Small intestine (tissue), 7 donors: Measurements from ENCODE around the gene KRTAP10-8. TPM values are rescaled to one million over a fixed set of nuclear protein-coding genes. Genes with fewer than 3 reads are reported as not detected.

Source experiments
- DNase-seq, 2 donors: peaks; one replicate each; pipeline versions ENCODE4 v3.0.0 to v3.0.0-alpha.2; 2013
- FAIRE-seq: peaks from 2 replicates; lab custom pipeline; 2012; peaks lifted over from hg19 to GRCh38; lab: Jason Lieb, UNC
- H3K27ac ChIP-seq, 3 donors: one replicate each; pipeline ENCODE4 v1.5.1; 2013; ENCODE audit warnings: low read length in 2 of 3, mild to moderate bottlenecking in 2 of 3, control low read depth in 1 of 3, inconsistent platforms in 1 of 3, low read depth in 1 of 3, moderate library complexity in 1 of 3
- H3K27me3 ChIP-seq, 3 donors: one replicate each; pipeline ENCODE4 v1.6.1; 2013; ENCODE audit warnings: low read length in 3 of 3, inconsistent platforms in 1 of 3; ENCODE audit not compliant: control insufficient read depth in 3 of 3, insufficient read depth in 3 of 3
- H3K36me3 ChIP-seq, 3 donors: one replicate each; pipeline ENCODE4 v1.6.1; 2013; ENCODE audit warnings: low read length in 3 of 3, inconsistent platforms in 1 of 3, low read depth in 1 of 3, mild to moderate bottlenecking in 1 of 3, moderate library complexity in 1 of 3; ENCODE audit not compliant: control insufficient read depth in 3 of 3, insufficient read depth in 2 of 3
- H3K4me1 ChIP-seq, 3 donors: one replicate each; pipeline ENCODE4 v1.6.1; 2013; ENCODE audit warnings: low read length in 2 of 3, inconsistent platforms in 1 of 3, low read depth in 1 of 3, mild to moderate bottlenecking in 1 of 3, moderate library complexity in 1 of 3; ENCODE audit not compliant: control insufficient read depth in 3 of 3, insufficient read depth in 2 of 3
- H3K4me3 ChIP-seq, 3 donors: one replicate each; pipeline ENCODE4 v1.5.1; 2013; ENCODE audit warnings: low read length in 3 of 3, control low read depth in 1 of 3, inconsistent platforms in 1 of 3, low read depth in 1 of 3, mild to moderate bottlenecking in 1 of 3, moderate library complexity in 1 of 3
- H3K9me3 ChIP-seq, 2 donors: one replicate each; pipeline ENCODE4 v1.6.1; 2013; ENCODE audit warnings: low read depth in 1 of 2, low read length in 1 of 2; ENCODE audit not compliant: control insufficient read depth in 2 of 2, insufficient read depth in 1 of 2
- WGBS, 3 donors: extraction: QIAGEN DNeasy Blood & Tissue Kit; methylation state at CpG; one replicate each; pipeline ENCODE4 v1.1.7; 2013; 5-methylcytosine and 5-hydroxymethylcytosine counted together
- polyA plus RNA-seq, 4 donors: library from polyadenylated mRNA; stranded (reverse) in 3 of 4; unstranded in 1 of 4; fragments of 200-250 nt in 3 of 4; fragments of 120-200 nt in 1 of 4; gene quantifications; one replicate each; pipeline versions ENCODE4 v1.2.1 to v1.2.3, GENCODE V29; 2013
- donor health status: healthy with polysubstance abuse.
- donor health status: control.
- donor health status: control.
- donor health status: Bipolar disorder and iron deficiency.
- donor health status: healthy.

The KRTAP10-8 gene
- polyA plus RNA-seq, 4 donors: not detected

DNA sequence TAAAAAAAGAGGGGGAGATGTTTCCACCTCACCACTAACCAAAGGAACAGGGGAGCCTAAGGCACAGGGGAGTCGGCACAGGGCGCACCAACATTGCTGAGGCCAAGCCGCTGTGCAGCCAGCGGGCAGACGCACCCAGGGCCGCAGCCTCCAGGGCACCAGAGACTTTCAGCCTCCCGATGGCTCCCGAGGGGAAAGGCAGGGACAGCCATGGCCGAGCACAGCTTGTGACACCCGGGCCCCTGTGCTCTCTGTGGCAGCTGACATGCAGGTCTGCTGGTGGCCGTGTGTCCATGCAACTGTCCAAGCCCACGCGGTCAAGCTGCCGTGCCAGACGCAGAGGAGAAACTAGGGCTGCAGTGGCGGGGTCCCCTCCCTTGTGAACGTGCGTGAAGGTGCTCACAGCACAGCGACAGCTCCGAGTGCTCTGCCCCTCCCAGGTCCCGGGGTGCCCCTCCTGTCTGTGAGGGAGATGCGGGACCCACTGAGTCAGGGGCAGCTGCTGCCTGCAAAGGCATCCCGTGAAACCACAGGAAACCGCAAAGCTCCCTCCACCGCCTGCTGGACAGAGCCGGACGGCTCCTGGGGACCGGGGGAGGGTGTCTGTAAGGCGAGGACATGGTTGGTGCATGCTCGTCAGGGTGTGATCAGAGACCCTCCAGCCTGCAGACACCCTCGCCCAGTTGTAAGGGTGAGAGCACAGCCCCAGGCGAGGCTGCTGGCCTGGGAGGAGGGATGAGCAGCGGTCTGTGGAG lies 36.9 kb downstream of the KRTAP10-8 start:
- Histone ChIP-seq H3K27ac (no peak overlapping the region), H3K27me3 (peaks cover 0 to 2% (median 0%) of the 10 kb centered on the region in 3 donors), H3K9me3 (peaks cover 0 to 7% of the 10 kb centered on the region in 2 donors), H3K36me3 (no peaks in the 10 kb centered on the region), H3K4me3 (no peak overlapping the region), H3K4me1 (no peaks in the 10 kb centered on the region)
- 78 to 79% (median 78%) methylated on average over 29 to 33 of the region's 33 CpGs for WGBS, 3 donors
- FAIRE-seq (no peak), DNase-seq (no peak)

- peaks cover 0 to 3% of the 10 kb centered on the region in 2 donors for H3K9me3 ChIP-seq
- H3K4me1 ChIP-seq: no peaks in the 10 kb centered on the region
- no peak overlapping the region for H3K27ac ChIP-seq
- DNase-seq: no peak
- peaks cover 0 to 2% (median 0%) of the 10 kb centered on the region in 3 donors for H3K27me3 ChIP-seq
- H3K36me3 ChIP-seq: no peaks in the 10 kb centered on the region
- FAIRE-seq: no peak
- WGBS, 3 donors: 83 to 85% (median 83%) methylated on average over 18 of the region's 18 CpGs
- no peak overlapping the region for H3K4me3 ChIP-seq
Measured at GRCh38 chr21:44649521-44650100, 37.7 kb downstream of the KRTAP10-8 start.

- Histone ChIP-seq H3K4me1 (no peaks in the 10 kb centered on the region), H3K36me3 (no peaks in the 10 kb centered on the region), H3K27me3 (peaks cover 0 to 2% (median 0%) of the 10 kb centered on the region in 3 donors), H3K4me3 (no peak overlapping the region), H3K9me3 (peaks cover 0 to 3% of the 10 kb centered on the region in 2 donors), H3K27ac (no peak overlapping the region)
- FAIRE-seq: no peak
- 84 to 91% (median 88%) methylated on average over 20 of the region's 20 CpGs for WGBS, 3 donors
- DNase-seq: no peak
Measured at GRCh38 chr21:44650265-44650972, 38.5 kb downstream of the KRTAP10-8 start.

- no peak for DNase-seq
- no peak for FAIRE-seq
Measured at GRCh38 chr21:44650973-44651675, 39.2 kb downstream of the KRTAP10-8 start.

GRCh38 chr21:44653123-44653522 lies 41.2 kb downstream of the KRTAP10-8 start:
- H3K4me3 ChIP-seq: no peak overlapping the region
- peaks cover 1 to 11% of the 10 kb centered on the region in 2 donors for H3K9me3 ChIP-seq
- H3K4me1 ChIP-seq: peaks cover 0 to 2% (median 0%) of the 10 kb centered on the region in 3 donors
- FAIRE-seq (no peak), DNase-seq (no peak)
- no peaks in the 10 kb centered on the region for H3K36me3 ChIP-seq
- 45 to 70% (median 59%) methylated on average over 14 of the region's 14 CpGs for WGBS, 3 donors
- H3K27me3 ChIP-seq: peaks cover 0 to 2% (median 0%) of the 10 kb centered on the region in 3 donors
- H3K27ac ChIP-seq: no peak overlapping the region

More at GRCh38 chr21:44650973-44651675, 39.2 kb downstream of the KRTAP10-8 start:
- Histone ChIP-seq H3K36me3 (no peaks in the 10 kb centered on the region), H3K9me3 (peaks cover 0 to 7% of the 10 kb centered on the region in 2 donors), H3K27ac (no peak overlapping the region), H3K4me1 (no peaks in the 10 kb centered on the region), H3K27me3 (peaks cover 0 to 2% (median 0%) of the 10 kb centered on the region in 3 donors), H3K4me3 (no peak overlapping the region)
- 81 to 89% (median 84%) methylated on average over 12 of the region's 12 CpGs for WGBS, 3 donors

DNA sequence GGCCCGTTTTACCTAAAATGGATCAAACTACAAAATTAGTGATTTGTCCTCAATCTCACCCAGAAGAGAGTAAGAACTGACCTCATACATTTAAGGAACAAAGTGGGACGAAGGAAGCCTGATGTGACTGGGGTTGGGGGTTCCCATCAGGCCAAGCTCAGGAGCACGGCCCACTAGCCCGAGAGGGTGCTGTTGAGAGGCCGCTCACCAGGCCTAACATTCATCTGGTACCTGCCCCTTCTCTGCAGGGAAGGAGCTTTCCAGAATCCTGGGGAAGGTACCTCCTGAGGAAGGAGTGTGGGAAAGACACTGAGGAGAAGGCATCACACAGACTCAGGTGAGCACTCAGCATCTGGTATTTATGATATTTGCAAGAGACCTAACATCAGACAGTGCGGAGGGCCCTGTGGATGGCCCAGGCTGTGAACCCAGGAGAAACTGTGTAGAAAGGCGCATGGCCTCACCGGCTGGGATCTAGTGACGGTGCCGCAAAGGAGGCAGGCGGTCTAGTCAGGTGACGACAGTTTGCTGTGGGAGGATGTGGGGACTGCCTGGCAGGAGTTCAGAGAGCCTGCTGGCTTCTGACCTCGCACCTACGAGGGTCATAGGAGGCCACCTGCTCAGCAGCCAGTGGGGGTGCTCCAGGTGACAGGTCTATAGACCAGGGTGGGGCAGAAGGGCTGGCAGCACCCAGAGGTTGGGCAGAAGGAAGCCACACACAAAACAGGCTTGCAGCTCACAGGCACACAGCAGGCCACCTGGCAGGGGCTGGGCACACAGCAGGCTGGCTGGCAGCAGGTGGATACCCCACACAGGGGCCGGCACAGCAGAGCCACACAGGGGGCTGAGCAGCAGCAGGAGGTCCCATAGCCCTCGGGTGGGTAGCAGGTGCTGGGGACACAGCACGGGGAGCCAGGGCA lies 42.0 kb downstream of the KRTAP10-8 start:
- FAIRE-seq (no peak), DNase-seq (no peak)
- 68 to 74% (median 69%) methylated on average over 17 of the region's 17 CpGs for WGBS, 3 donors
- Histone ChIP-seq H3K36me3 (no peaks in the 10 kb centered on the region), H3K4me1 (peaks cover 0 to 3% (median 0%) of the 10 kb centered on the region in 3 donors), H3K9me3 (peaks cover 1 to 11% of the 10 kb centered on the region in 2 donors), H3K4me3 (no peak overlapping the region), H3K27me3 (no peaks in the 10 kb centered on the region), H3K27ac (no peak overlapping the region)

- FAIRE-seq: no peak
- WGBS, 3 donors: 69 to 71% (median 70%) methylated on average over 9 of the region's 9 CpGs
- no peaks in the 10 kb centered on the region for H3K36me3 ChIP-seq
- no peak within 1 kb of the TSS for H3K4me3 ChIP-seq
- H3K4me1 ChIP-seq: peaks cover 0 to 3% (median 0%) of the 10 kb centered on the region in 3 donors
- DNase-seq: no peak
- H3K27ac ChIP-seq: no peak within 1 kb of the TSS
- no peaks in the 10 kb centered on the region for H3K27me3 ChIP-seq
- H3K9me3 ChIP-seq: peaks cover 1 to 11% of the 10 kb centered on the region in 2 donors
Measured at GRCh38 chr21:44654576-44655175, 42.8 kb downstream of the KRTAP10-8 start, which contains the start of gene KRTAP12-4. Gene KRTAP12-4 (minus strand): TSS chr21:44654659. CDS start chr21:44654614, 45 bp downstream.
